Right atrium auricular region (tissue), 2 donors: ENCODE measurements around the gene CEP290. TPM values are rescaled to one million over a fixed set of nuclear protein-coding genes. Genes with fewer than 3 reads are reported as not detected.

ENCODE experiments used
- DNase-seq: peaks from one replicate; pipeline ENCODE4 v3.0.0-alpha.2; 2019; ENCODE audit warnings: low spot score
- H3K27ac ChIP-seq, 2 donors: fragments of 200-600 bp; sonication (generic); 1 replicate in 1 of 2; 2 replicates in 1 of 2; pipeline ENCODE4 v1.5.1; 2016 to 2019
- H3K27me3 ChIP-seq, 2 donors: fragments of 200-600 bp; sonication (generic); one replicate each; pipeline versions ENCODE4 v1.5.1 to v1.6.0; 2017 to 2019
- H3K36me3 ChIP-seq: fragments of 200-600 bp; sonication (generic); one replicate; pipeline ENCODE4 v1.5.1; 2016
- H3K4me1 ChIP-seq, 2 donors: fragments of 200-600 bp; sonication (generic); one replicate each; pipeline versions ENCODE4 v1.5.1 to v1.6.0; 2017 to 2019
- H3K4me3 ChIP-seq, 2 donors: fragments of 200-600 bp; sonication (generic); 1 replicate in 1 of 2; 2 replicates in 1 of 2; pipeline ENCODE4 v1.5.1; 2017 to 2019; ENCODE audit warnings: mild to moderate bottlenecking in 1 of 2, moderate library complexity in 1 of 2
- H3K9me3 ChIP-seq, 2 donors: fragments of 200-600 bp; sonication (generic); one replicate each; pipeline ENCODE4 v1.5.1; 2019
- CTCF ChIP-seq, 2 donors: fragments of 200-600 bp; sonication (generic); IDR thresholded peaks; one replicate each; pipeline ENCODE4 v1.5.1; 2019; ENCODE audit warnings: antibody characterized with exemption in 2 of 2
- total RNA-seq, 2 donors: library from RNA; depleted of rRNA; stranded (reverse); fragments of >200 nt; gene quantifications; one replicate each; pipeline ENCODE4 v1.1.0, GENCODE V29; 2016

The CEP290 gene
- total RNA-seq, 2 donors from 2014 or later, result 5.9 to 8.7 TPM

GRCh38 chr12:88185279-88185678, 43.4 kb upstream of the CEP290 start:
- TF ChIP-seq CTCF (IDR thresholded peaks at IDR 0.05), result no peak
- H3K4me1 ChIP-seq, result no peaks in the 10 kb centered on the region
- DNase-seq, result no peak
- H3K27ac ChIP-seq, result no peak overlapping the region
- no peak overlapping the region for H3K4me3 ChIP-seq
- H3K9me3 ChIP-seq, result no peaks in the 10 kb centered on the region
- no peaks in the 10 kb centered on the region for H3K27me3 ChIP-seq
- H3K36me3 ChIP-seq, result peaks cover 14% of the 10 kb centered on the region

GRCh38 chr12:88184196-88184595, 42.3 kb upstream of the CEP290 start:
- no peaks in the 10 kb centered on the region for H3K4me1 ChIP-seq
- TF ChIP-seq CTCF (IDR thresholded peaks at IDR 0.05), result no peak
- no peak for DNase-seq
- no peak overlapping the region for H3K27ac ChIP-seq
- no peaks in the 10 kb centered on the region for H3K27me3 ChIP-seq
- H3K36me3 ChIP-seq, result peaks cover 24% of the 10 kb centered on the region
- H3K4me3 ChIP-seq, result no peak overlapping the region
- no peaks in the 10 kb centered on the region for H3K9me3 ChIP-seq

DNA sequence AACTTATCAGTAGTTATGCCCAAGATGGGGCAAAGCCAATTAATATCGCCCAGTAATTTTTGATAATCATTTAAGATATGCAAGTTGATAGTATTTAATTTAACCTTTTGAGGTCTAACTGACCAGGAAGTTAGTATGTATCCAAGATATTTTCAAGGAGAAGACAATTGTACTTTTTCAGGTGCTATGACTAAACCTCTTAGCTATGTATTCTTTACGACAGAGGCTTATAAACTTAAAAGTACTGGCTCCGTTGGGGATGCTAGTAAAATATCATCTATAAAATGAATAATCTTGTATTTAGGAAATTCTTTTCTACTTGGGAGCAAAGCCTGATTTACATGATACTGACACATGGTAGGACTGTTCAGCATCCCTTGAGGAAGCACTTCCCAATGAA, 40.5 kb upstream of the CEP290 start:
- no peak for TF ChIP-seq CTCF (IDR thresholded peaks at IDR 0.05)
- peaks cover 28% of the 10 kb centered on the region for H3K36me3 ChIP-seq

DNA sequence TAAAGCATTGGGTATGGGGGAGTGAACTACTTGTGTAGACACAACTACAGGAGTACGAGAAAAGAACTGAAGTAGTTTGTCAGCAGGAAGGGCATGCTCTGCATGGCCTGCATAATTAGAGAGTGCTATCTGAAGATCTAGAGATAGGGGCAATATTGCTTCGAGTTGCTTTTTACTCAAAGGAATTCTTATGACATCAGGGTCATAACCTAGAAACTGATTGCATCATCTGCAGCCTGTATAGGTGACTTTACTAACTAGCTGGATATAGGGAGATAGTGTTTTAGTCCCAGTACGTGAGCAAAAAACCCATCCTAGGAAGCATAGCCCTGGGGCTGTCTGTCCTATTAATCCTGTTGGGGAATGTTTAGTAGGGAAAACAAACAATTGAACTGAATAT, 40.0 kb upstream of the CEP290 start:
- Histone ChIP-seq H3K36me3 (peaks cover 30% of the 10 kb centered on the region), H3K9me3 (no peaks in the 10 kb centered on the region), H3K27me3 (no peaks in the 10 kb centered on the region), H3K4me1 (no peaks in the 10 kb centered on the region), H3K27ac (no peak overlapping the region), H3K4me3 (no peak overlapping the region)
- no peak for DNase-seq
- no peak for TF ChIP-seq CTCF (IDR thresholded peaks at IDR 0.05)

More for the DNA sequence above, 40.5 kb upstream of the CEP290 start:
- Histone ChIP-seq H3K4me1 (no peaks in the 10 kb centered on the region), H3K9me3 (no peaks in the 10 kb centered on the region), H3K27me3 (no peaks in the 10 kb centered on the region), H3K27ac (no peak overlapping the region), H3K4me3 (no peak overlapping the region)
- DNase-seq, result no peak

GRCh38 chr12:88179436-88180014, 37.6 kb upstream of the CEP290 start:
- H3K4me3 ChIP-seq, result no peak overlapping the region
- no peak for TF ChIP-seq CTCF (IDR thresholded peaks at IDR 0.05)
- no peaks in the 10 kb centered on the region for H3K27me3 ChIP-seq
- H3K27ac ChIP-seq, result no peak overlapping the region
- no peak for DNase-seq
- H3K4me1 ChIP-seq, result no peaks in the 10 kb centered on the region
- H3K9me3 ChIP-seq, result no peaks in the 10 kb centered on the region
- peaks cover 50% of the 10 kb centered on the region for H3K36me3 ChIP-seq

- no peaks in the 10 kb centered on the region for H3K9me3 ChIP-seq
- no peak overlapping the region for H3K27ac ChIP-seq
- DNase-seq, result no peak
- no peaks in the 10 kb centered on the region for H3K27me3 ChIP-seq
- no peak overlapping the region for H3K4me3 ChIP-seq
- H3K36me3 ChIP-seq, result peaks cover 44% of the 10 kb centered on the region
- no peak for TF ChIP-seq CTCF (IDR thresholded peaks at IDR 0.05)
- no peaks in the 10 kb centered on the region for H3K4me1 ChIP-seq
These were observed 33.7 kb upstream of the CEP290 start for GRCh38 chr12:88175544-88175943.
